Stimulated activated CD4-positive, alpha-beta T cell treated with anti-CD3 and anti-CD28 coated beads, TNF-alpha, amount 100 ng/mL, for 24 hours (primary cell): ENCODE measurements around the gene DNER.
"Not testable (repeated sequence)": the region's sequence is repeated elsewhere in the genome, so short reads cannot be mapped to it uniquely, and the experiment has no call there.

Experiments
- DNase-seq, 3 experiments: peaks; one replicate each; pipeline ENCODE4 v3.0.0-alpha.2; 2020; ENCODE audit warnings: low read depth in 3 of 3

The DNER gene

GRCh38 chr2:229718057-229718456, 3.7 kb upstream of the DNER start:
- DNase-seq, result no peak

GRCh38 chr2:229715895-229716507, 1.6 kb upstream of the DNER start:
- peak in 1 of 3 experiments; percentile 26 for DNase-seq

GRCh38 chr2:229714736-229715541, 584 bp upstream of the DNER start:
- peak in 1 of 3 experiments; percentile 28 for DNase-seq

- DNase-seq, result peak in 1 of 3 experiments; percentile 7
Measured at GRCh38 chr2:229713371-229714079, 830 bp downstream of the DNER start.

- no peak for DNase-seq
Measured at GRCh38 chr2:229712136-229712535, 2.2 kb downstream of the DNER start.

- no peak for DNase-seq
Measured at GRCh38 chr2:229708335-229708734, 6.0 kb downstream of the DNER start.

- no peak for DNase-seq
Measured at GRCh38 chr2:229703909-229704630, 10.3 kb downstream of the DNER start.

- no peak for DNase-seq
Measured at GRCh38 chr2:229701716-229702115, 12.6 kb downstream of the DNER start.

- DNase-seq, result no peak
Measured at GRCh38 chr2:229701062-229701461, 13.3 kb downstream of the DNER start.

GRCh38 chr2:229695961-229696360, 18.4 kb downstream of the DNER start:
- DNase-seq, result no peak

GRCh38 chr2:229693845-229694244, 20.5 kb downstream of the DNER start:
- not testable (repeated sequence) for DNase-seq

GRCh38 chr2:229691631-229692030, 22.7 kb downstream of the DNER start:
- DNase-seq, result no peak

GRCh38 chr2:229689307-229689839, 25.0 kb downstream of the DNER start:
- DNase-seq, result no peak

GRCh38 chr2:229688141-229688540, 26.2 kb downstream of the DNER start:
- DNase-seq, result no peak

GRCh38 chr2:229686122-229686919, 28.0 kb downstream of the DNER start:
- DNase-seq, result no peak

GRCh38 chr2:229684942-229685562, 29.3 kb downstream of the DNER start:
- DNase-seq, result no peak

GRCh38 chr2:229679393-229680125, 34.8 kb downstream of the DNER start:
- DNase-seq, result no peak

GRCh38 chr2:229675569-229675968, 38.8 kb downstream of the DNER start:
- no peak for DNase-seq

GRCh38 chr2:229674830-229675530, 39.4 kb downstream of the DNER start:
- DNase-seq, result no peak
